GM21423 (cell line): ENCODE results near the gene HRH3.

ENCODE experiments used
- ATAC-seq: cut with Tn5 transposase; IDR thresholded peaks from one replicate; pipeline ENCODE4 v1.9.1; 2021; ENCODE audit warnings: mild to moderate bottlenecking, moderate library complexity; ENCODE audit not compliant: unreplicated experiment

HRH3 gene

GRCh38 chr20:62244644-62245108 is 24.6 kb upstream of the HRH3 start:
- ATAC-seq = no peak

DNA sequence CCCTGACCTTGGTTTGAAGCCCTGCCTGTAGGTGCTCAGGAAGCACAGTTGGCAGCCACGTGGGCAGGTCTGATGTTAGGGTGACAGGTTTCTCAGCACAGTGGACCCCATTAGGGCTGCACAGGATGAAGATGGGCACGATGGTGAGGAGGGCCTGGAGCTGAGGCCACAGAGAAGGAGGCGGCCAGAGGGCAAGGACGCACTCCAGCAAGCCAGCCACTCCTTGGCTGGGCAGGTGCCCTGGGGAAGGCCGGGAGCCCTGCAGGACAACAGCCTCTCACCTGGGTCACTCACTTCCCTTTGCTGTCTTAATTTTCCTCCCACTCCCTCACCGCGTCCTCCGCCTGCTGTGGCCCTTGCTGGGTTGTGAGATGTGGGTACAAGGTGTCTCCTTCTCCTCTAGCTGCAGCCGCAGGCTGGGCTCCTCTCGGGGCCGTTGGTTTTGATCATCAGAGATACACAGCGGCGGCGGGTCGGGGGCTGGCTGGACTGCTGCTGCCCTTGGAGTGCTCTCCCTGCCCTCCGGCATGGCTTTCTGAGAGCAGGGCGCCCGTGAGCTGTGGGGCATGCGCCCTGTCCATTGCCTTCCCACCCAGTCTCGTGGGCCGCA is 23.9 kb upstream of the HRH3 start:
- no peak for ATAC-seq

- no peak for ATAC-seq
Observed at GRCh38 chr20:62243106-62243505, 23.0 kb upstream of the HRH3 start.

DNA sequence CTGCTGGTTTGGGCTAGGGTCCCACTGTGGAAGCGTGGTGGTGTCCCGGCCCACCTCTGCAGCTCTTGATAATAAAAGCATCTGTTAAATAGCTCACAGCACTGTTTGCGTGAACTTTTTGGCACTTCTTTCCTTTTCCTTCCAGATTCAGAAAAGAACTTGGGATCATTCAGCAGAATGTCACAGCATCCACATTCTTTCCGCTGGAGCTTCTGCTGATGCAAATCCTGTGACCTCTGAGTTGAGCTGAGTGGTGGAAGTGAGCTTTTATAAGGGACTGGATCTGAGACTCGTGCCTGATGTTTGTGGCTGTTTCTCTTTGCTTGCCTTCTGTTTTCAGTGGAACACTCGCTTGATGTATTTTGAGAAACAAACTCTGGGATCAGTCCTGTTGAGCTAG is 22.1 kb upstream of the HRH3 start:
- ATAC-seq = no peak

DNA sequence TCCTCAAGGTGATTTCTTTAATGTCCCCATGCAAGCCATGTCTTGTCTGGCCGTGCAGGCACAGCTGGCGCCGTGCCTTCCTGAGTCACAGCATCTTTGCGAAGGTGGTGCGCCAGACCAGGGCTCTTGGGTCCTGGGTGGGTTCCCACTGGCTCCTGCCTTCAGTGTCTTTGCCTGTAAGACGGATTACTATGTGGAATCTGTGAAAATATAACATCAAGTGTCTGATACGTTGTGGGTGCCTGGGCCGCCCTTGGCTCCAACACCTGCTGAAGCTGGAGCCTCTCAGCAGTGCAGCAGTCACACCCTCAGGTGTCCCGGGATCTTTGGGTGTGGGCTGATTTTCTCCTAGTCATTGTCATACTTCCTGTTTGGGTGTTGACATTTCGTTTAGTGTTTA is 21.4 kb upstream of the HRH3 start:
- no peak for ATAC-seq

GRCh38 chr20:62240020-62240685 is 20.1 kb upstream of the HRH3 start:
- ATAC-seq = no peak

DNA sequence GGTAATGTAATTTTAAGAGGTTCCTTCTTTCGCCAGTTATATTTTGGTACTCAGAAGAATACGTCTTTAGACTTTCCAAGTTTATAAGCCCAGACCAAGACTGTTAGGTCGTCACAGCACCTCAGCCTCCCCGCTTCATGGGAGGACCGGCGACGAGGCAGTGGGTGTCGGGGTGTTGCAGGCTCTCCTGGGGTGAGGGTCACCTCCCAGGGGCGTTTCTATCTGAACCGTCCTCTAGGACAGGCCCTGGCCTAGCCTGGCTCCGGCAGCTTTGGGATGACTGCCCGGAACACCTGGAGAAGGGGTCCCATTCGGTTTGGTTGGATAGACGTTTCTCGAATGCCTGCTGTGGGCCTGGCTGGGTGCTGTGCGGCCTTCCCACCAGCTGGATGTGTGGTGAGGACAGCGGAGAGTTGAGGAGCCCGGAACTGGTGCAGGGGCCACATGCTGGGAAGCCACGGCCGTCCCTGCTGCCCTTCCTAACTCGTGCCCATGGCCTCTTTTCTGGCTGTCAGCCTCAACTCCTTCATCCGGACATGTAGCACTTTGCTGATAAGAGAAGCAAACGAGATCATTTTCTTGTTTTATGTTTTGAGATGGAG is 19.3 kb upstream of the HRH3 start:
- ATAC-seq = no peak

GRCh38 chr20:62238569-62239277 is 18.6 kb upstream of the HRH3 start:
- peak; percentile 10 for ATAC-seq

- peak; percentile 98 for ATAC-seq
Observed at GRCh38 chr20:62237801-62238568, 17.9 kb upstream of the HRH3 start, which contains the start of gene OSBPL2. OSBPL2 (plus strand) TSS chr20:62238521; CDS start chr20:62256185, 17,664 bp downstream.

DNA sequence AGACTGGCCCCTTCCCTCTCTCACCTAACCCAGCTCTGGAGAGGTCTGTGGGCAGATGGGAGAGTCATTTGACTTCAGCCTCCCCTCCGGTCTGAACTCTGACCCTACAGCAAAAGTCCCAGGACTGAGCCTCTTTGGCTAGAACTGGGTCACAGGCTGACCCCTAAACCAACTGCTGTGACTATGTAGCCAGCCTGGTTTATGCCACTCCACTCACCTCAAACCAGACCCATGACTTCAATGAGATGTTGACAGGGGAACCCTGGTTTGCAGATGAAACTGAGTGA is 17.4 kb upstream of the HRH3 start:
- no peak for ATAC-seq

DNA sequence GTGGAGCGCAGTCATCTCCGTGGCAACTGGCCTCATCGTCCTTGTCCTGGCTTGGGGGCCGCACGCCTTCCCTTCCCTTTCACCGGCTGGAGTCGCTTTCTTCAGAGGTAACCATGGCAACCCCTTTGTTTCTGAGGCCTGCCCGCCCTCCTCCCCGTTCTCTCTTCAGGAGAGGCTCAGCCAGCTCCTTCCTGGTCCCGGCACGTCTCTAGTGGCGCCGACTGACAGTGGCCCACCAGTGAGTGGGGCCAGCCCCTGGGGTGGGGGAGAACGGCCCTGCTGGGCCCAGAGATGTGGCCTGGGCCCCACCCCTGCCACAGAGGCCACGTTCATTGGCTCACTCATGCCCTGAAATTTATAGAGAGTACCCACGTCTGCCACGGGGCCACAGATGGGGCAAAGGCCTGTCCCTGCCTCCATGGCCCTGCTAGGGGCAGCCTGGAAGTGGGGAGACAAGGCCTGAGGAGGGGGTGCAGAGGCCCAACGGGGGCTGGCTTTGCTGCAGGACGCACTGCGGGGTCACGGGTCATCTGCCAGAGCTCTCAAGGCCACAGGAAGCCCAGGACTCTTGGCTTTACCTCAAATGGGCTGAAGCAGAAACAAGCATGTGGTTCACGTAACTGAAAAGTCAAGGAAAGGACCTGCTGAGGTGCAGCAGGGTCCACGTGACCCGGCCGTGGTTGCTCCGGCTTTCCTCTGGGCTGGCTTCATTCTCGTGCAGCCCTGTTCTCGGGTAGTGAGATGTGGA is 16.9 kb upstream of the HRH3 start:
- ATAC-seq = no peak

DNA sequence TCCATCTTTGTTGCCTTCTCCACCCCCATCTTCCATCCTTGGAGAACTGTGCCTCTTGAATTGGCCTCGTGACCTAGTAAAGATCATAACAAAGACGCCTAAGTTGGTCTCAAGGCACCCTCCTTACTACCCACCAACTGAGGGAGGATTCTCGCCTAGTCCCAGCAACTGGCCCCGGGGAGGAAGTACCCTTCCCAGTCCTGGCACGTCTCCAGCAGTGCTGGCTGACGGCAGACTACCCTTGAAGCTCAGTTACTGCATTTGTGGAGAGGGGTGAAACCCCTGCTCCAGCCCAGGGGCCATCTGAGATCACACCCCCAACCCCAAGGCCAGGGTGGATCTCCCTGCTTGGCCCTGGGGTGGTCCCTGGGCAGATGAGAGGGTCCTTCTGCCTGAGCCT is 16.1 kb upstream of the HRH3 start:
- no peak for ATAC-seq

- no peak for ATAC-seq
Observed at GRCh38 chr20:62235777-62236157, 15.7 kb upstream of the HRH3 start.

- no peak for ATAC-seq
Observed at GRCh38 chr20:62235001-62235776, 15.1 kb upstream of the HRH3 start.

DNA sequence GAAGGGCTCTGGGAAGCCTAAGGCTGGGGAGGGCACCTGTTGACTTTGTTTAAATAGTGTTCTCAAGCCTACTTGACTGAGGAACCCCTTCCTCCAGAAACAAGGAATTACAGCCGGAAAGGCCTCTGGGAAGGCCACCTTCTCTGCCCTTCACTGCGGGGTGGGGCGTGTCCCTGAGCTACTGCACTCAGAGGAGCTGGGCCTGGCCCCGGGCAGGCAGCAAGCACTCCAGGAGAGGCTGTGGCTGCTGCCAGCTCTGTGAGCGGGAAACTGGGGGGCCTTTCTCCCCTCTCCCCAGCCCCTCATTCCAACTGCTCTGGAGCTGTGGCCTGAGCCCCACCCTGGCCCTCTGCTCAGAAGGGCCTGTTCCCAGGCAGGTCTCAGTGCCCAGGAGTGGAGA is 14.3 kb upstream of the HRH3 start:
- no peak for ATAC-seq

GRCh38 chr20:62233684-62234083 is 13.6 kb upstream of the HRH3 start:
- no peak for ATAC-seq

DNA sequence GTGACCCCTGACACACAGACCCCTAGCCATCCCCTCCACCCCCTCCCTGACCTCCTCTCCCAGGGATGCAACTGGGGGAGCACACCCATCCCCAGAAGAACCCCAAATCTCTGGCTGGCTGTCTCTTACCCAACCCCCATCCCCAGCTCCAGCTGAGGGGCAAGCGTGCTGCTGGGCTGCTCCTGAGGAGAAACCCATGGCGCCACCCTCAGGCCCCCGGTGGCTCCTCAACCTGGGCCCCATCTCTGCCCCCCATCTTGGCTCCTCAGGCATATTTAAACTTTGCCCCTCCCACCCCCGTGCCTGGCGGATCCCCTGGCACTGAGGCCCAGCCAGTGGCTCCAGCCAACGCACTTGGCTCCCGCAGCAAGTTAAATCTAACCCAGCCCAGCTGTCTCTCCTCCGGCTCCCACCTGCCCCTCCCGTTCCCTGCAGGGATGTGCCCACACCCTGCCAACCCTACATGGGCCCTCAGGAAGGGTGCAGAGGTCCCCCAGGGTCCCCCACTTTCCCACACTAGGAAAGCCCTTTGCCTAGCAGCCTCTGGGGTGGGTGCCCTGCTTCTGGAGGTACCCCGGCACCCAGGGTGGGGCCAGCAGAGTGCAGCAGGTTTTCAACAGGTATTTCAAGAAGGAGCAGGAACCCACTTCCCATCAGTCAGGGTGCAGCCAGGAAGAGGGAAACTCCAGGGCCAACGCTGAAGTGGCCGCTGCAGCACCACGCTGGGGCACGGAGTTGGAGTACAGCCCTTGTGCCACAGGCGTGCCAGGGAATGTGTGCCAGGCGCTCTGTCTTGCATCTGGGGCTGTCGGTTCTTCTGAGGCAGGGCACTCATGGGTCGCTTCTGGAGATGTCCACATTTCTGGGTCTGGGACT is 12.9 kb upstream of the HRH3 start:
- ATAC-seq = no peak

DNA sequence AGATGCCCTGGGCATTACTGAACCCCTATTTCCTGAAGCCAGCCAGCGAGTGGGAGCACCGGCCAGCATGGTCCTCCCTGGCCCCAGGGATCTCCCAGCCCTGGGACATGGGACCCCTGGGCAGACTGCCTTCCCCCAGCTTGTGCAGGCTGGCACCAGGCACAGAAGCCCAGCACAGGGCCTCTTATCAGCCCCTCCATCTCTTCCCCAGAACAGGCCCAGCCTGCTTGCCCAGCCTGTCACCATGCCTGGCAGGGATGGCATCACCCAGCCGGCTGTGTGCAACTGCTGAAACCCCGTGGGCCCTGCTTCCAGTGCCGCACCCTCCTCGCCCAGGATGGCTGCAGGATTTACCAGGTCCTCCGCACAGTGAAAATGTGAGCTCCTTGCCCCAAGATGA is 12.1 kb upstream of the HRH3 start:
- ATAC-seq = no peak

DNA sequence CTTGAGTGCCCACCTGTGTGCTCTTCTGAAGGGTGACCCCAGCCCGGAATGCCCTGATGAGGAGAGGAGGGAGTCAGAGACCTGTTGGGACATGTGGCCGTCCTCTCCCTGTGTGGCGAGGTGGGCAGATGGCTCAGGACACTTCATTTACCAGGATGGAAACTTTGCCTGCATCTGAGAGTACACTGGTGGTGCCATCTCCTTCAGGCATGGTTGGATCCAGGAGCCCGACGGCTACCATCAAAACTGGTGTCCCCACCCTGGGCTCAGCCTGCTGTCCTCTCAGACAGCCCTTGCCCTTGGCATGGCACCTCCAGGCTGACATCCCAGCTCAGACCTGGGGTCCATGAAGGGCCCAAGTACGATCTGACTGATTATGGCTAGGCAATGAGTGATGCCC is 11.2 kb upstream of the HRH3 start:
- ATAC-seq = no peak
